Activated CD4-positive, alpha-beta T cell treated with anti-CD3 and anti-CD28 coated beads for 1 hour (primary cell): ENCODE data around the gene KRT86.
"Not testable (repeated sequence)": the region's sequence is repeated elsewhere in the genome, so short reads cannot be mapped to it uniquely, and the experiment has no call there.

Source experiments
- DNase-seq: peaks from one replicate; pipeline ENCODE4 v3.0.0-alpha.2; 2020

The KRT86 gene

DNA sequence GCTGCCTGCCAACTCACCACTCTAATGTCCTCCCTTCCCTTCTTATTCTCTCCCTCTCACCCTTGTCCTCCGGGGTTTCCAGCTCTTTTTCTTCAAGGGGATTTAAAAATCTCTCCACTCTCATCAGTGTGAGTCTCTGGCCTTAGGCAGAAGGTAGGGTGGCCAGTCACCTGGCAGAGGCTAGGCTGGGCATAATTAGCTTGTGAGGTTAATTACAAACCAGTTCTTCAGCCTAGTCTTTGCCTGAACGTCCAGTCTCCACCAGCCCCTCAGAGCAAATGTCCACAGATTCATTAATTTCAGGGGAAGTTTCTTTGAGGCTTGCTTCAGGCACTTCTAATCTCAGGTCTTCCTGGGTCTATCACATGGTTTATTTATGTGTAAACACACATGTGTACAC, 34.7 kb upstream of the KRT86 start:
- DNase-seq: no peak

DNA sequence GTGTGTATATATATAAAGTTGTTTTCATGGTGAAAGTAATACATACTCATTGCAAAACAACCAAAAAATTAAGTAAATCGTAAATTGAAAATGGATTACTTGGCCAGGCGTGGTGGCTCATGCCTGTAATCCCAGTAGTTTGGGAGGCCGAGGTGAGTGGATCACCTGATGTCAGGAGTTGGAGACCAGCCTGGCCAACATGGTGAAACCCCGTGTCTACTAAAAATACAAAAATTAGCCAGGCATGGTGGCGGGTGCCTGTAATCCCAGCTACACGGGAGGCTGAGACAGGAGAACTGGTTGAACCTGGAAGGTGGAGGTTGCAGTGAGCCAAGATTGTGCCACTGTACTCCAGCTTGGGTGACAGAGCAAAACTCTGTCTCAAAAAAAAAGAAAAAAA, 34.2 kb upstream of the KRT86 start:
- DNase-seq: not testable (repeated sequence)

DNA sequence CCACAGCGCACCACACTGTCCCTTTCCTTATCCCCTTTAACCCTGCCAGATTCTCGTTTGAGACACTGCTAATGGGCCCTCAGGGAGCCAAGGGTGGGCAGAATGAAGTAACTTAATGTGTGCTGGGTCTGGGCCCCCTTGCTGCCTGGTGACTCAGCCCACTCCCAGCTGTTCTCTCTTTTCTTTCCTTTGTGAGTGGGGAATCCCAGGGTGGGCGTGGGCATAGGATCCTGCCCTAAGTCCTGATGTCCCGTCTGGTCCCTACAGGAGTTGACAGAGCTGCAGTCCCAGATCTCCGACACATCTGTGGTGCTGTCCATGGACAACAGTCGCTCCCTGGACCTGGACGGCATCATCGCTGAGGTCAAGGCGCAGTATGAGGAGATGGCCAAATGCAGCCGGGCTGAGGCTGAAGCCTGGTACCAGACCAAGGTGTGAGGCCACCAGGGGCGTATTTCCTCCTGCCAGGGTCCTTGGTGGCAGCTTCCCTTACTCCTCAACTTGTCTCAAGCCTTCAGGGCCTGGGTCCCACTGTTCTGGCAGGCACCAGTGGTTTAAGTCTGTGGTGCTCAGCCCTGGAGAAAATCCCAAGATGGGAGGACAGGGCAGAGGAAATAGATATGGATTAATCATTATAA, 33.1 kb upstream of the KRT86 start:
- DNase-seq: no peak

DNA sequence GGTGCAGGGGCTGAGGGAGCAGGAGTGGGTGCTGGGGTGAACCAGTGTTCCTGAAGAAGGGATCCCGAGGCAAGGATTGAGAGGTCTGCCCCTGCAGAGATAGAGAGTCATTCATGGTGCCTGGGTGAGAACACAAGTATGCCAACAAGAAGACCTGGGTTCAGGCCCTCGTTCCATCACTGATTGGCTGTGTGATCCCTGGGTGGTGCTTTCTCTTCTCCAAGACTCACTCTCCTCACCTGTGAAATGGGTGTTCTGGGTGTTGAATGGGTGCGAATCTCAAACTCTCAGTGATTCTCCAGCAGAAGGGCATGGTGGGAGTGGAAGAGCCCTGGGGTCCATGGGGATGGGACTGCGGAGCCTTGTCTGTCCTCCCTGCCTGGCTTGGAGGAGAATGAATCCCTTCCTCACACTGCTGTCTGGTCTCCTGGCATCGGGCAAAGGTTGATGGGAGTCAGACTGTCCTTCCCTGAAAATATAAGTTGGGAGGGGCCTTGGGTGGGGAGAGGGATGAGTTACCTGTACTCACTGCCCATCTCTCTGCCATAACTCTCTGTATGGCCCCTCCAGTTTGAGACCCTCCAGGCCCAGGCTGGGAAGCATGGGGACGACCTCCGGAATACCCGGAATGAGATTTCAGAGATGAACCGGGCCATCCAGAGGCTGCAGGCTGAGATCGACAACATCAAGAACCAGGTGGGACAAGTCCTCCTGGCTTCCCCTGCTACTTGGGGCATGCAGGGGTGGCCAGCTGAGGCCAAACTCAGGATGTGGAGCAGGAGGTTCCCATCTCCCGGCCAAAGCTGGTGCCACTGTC, 31.8 kb upstream of the KRT86 start:
- DNase-seq: no peak

DNA sequence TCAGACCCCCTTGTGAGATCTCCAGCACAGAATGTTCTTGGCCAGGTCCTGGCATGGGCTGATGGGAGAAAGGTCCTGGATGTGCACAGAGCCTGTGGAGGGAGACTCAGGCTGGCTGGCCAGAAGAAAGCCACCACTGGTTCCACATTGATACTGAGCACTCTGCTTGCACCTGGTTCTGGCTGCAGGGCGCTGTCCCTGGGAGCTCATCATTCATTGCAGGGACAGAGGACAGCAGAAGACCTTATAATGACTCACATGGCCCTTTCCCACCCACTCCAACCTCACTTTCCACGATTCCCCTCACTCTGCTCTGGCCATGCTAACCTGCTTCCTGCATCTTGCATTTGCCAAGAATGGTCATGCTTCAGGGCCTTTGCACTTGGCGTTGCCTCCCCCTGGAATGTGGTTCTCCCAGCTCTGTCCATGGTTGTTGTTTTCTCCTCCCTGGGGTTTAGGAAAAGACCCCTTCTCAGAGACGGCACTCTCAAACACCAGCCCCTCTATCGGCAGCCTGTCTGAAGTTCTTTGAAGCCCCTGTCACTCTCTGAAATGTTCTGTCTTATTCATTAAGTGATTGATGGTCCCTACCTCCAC, 31.1 kb upstream of the KRT86 start:
- DNase-seq: no peak

DNA sequence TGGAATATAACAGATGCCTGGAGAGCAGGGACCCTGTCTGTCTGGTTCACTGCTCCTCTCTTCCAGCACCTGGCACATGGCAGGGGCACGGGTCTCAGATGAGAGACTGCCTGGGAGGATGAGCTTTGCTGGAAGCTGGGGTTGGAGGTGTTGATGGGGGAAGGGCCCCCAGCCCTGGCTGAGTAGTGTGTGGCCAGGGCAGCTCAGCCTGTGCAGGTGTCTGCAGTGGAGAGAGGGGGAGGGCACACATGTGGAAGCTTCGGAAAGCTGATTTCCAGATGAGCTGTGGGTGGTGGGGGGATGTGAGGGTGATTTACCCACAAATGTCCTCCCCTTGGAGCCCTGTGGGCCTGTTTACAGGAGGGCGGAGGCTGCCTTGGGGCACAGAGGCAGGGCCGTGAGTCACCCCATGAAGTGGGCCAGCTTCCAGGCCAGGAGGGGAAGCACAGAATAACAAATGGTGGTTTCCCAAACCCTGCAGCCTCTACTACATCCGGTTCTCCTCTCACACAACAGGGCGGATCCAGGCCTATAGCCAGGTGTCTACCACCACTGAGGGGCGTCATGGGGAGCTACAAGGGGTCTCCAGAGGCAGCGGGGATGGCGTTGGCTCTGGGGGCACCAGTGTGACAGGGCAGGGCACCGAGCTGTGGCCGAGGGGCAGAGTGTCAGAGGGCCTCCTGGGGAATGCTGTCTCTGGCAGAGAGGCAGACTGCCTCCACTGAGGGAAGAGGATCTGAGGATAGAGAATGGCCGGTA, 30.4 kb upstream of the KRT86 start:
- DNase-seq: peak; percentile 23

DNA sequence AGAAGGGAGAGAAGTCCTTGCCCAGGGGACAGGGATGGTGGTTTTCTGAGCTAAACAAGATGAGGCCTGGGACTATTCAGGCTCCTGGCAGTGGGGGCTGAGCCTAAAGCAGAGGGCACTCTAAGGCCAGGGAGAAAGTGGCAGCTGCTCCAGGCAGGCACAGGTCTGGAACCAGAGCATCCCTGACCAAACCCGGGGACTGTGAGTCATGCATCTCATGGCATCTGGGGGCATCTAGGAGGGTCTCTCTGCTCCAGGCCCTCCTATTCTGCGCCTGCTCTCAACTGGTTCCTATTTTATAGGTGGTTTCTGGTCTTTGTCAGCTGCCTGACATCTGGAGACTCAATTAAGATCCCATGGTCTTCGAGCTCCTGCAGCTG, 29.8 kb upstream of the KRT86 start:
- no peak for DNase-seq

DNA sequence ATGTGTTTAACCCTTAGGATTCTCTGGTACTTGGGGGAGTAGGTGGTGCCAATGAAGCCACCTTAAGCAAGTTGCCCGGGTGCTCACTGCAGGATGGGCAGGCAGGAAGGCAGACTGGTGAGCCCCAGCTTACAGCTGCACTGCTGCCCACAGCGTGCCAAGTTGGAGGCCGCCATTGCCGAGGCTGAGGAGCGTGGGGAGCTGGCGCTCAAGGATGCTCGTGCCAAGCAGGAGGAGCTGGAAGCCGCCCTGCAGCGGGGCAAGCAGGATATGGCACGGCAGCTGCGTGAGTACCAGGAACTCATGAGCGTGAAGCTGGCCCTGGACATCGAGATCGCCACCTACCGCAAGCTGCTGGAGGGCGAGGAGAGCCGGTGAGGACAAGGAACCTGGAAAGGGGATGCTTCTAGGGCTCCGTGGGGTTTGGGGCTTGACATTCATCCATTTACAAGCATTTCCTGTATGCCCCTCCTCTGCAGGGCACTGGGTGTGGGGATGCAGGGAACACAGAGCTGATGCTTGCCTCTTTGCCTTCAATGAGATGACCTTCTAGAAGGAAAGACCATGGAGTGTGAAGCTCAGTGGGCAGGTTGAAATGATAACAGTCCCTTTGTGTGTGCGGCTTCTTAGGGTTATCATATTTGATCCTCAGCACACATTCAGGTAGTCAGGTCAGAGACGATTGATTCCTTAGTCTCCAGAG, 29.0 kb upstream of the KRT86 start:
- DNase-seq: no peak

DNA sequence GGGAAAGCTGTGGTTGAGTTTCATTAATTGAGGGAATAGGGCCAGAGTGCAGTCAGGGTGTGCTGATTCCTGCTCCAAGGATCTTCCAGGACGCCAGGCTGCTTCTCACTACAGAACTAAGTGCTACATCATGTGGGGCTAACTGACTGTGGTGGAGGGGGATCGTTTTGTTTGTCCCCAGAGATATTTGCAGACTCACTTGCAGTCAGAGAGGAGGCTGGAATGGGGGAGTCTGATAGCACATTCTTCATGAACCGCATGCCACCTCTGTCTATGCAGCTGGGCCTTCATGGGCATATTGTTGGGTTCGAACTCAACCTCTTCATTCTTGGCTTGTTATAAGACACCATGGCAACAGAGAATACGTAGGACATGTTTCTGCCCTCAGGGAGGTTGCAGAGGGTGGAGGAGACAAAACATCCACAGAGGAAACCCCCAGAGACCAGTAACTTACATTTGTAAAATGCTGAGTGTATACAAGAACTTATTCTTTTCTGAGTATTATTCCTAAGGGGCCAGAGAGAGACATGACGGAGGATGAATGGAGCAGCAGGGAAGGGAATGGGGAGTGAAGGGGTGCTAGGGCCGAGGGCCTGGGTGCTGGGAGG, 28.4 kb upstream of the KRT86 start:
- DNase-seq: no peak

DNA sequence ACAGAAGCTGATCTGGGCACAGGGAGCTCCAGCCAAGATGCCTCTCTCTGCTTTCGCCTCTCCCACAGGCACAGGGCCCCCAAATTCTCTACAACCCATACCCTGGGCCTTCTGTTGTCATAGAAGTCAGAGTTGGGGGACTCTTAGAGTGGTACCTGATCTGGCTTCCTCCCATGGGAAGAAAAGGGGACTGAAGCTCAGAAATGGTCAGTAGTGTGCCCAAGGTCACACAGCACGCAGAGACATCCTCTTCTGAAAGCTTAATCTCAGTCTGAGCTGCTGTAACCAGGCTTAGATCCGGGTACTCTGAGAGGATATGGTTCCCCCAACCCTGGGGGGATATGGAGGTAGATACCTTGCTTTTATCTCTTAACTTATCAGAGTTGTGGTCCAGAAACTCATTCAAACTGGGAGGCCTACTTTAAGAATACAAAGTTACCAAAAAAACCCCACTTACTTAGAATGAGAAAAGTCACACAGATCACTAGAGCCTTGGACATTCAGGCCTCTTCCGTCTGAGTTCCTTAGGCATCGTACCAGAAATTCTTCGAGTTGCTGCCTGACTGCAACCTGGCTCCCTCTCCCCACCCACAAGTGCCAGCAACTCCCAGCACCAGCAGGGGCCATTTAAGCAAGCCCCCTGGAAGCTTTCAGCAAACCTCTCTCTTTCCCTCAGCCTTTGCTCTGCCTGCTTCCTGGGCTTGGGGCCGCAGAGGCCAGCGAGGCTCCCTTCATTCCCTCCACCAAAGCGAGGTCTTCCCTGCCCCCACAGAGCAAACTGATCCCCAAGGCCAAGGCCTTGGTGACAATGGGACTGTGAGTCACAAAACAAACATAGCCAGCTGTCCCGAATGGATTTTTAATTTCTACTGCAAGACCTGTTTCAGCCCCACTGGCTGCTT, 27.5 kb upstream of the KRT86 start:
- DNase-seq: no peak

DNA sequence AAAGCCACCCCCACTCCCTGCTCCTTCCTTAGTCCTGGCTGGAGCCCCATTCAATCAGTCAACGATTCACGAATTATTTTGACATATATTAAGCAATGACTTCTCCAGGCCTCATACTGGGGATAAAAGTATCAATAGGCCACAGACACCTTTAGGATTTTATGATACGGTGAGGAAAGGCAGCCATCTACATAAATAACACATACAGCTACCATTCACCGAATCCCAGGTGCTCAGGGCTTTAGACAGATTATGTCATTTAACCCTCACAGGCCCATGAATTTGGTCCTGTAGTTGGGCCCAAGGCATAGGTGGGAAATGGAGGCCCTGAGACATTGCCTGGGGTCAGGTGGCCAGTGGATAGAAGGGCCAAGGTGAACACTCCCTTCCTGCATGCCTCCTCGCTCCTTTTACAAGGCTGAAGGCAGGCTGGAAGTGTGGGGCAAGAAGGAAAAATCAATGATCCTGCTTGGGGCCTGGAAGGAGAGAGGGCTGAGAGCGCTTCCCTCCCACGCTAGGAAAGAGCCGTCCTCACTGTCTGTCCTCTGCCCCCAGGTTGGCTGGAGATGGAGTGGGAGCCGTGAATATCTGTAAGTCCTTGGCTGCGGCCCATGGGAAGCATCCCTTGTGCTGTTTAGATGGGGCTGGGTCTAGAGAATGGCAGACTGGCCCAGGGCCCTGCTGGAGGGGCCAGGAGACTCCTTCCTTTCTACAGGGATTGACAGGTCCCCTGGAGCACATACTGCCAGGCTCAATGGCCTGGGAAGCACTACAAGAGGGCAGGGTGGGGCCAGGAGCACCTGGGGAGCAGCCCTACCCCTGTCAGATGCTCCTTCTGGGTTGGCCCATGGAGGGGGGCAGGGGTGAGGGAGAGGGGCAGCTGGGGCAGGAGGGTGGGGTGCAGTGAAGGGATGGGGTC, 26.6 kb upstream of the KRT86 start:
- DNase-seq: no peak

DNA sequence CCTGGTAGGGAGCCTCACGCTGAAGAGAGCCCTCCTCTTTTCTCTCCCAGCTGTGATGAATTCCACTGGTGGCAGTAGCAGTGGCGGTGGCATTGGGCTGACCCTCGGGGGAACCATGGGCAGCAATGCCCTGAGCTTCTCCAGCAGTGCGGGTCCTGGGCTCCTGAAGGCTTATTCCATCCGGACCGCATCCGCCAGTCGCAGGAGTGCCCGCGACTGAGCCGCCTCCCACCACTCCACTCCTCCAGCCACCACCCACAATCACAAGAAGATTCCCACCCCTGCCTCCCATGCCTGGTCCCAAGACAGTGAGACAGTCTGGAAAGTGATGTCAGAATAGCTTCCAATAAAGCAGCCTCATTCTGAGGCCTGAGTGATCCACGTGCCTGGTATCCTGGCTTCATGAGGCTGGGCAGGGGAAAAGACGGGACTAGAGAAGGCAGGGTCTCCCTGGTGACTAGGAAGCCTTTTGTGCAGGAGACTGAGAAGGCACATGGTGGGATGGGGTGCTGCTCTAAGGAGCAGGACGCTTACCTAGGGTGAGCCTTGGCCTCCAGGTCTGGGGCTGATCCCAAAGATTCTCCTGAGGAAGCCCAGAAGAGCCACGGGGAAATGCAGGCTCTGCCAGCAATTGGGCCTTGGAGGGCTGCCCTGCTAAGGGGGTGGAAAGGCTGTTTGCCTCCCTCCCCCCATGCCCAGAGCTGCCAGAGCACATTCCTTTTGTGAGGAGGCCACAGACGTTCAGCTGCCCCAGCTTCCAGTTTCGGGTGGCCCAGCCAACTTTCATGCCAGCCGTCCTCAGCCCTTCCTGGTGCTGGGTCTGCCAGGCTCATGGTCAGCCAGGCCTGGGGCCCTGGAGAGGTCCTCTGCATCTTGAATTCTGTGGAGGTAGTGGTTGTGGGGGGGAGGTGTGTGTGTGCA, 25.6 kb upstream of the KRT86 start:
- no peak for DNase-seq

DNA sequence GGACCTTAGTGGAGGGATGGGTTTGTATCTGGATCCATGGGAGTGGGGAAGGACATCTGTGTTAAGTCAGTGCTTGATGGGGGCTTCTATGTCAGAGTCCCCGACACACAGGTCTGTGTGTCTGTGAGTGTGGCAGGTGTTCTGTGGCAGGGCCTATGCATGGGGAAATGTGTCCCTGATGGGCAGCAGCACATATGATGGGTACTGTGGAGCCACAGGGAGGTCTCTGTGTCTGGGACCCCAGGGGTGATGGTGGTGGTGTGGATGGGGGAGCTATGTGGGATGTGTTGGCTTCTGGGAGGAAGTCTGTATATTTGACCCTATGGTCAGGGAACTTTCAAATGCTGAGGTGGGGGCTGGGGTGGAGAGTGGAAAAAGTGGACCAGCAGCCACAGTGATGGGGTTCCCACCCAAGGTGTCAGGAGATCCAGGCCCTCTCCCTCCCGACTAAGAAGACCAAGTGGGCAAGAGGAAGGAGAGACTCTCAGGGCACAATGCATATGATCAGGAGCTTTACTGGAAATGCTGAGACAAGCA, 24.9 kb upstream of the KRT86 start:
- DNase-seq: no peak

DNA sequence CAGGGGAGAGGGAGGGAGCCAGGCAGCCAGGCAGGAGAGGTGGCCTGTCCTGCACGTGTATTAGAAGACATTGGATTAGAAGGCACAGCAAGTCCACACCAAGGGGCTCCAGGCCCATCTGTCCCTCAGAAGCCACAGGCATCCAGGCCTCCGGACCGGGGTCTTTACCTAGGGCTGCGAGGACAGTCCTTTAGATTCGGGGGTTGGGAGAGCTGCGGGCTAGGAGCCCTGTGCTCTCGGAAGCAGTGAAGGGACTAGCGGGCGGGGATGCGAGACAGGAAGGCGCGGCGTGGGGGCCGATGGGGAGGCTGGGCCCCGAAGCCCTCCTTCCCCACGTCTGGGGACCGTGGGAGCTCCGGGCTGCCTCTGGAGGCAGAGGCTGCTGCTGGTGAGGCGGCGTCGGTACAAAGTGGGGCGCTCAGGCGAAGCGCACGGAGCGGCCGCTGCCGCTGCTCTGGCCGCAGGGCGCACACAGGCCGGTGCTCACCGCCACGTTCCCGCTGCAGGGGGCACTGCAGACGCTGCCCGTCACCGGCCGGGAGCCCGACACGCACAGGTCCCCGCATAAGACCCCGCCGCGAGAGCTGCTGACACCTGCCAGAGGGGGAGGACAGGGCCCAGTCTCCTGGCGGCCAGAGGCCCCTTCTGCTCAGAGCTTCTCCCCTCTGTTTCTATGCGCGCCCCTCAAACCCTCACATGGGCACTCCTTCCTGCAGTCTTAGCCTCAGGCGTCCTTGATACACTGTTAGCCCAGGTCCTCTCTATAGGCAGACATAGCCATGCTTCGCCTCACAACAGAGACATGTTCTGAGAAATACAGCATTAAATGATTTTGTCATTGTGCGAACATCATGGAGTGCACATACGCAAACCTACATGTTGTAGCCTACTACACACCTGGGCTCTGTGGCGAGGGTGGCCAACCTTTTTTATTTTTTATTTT, 24.1 kb upstream of the KRT86 start:
- no peak for DNase-seq

DNA sequence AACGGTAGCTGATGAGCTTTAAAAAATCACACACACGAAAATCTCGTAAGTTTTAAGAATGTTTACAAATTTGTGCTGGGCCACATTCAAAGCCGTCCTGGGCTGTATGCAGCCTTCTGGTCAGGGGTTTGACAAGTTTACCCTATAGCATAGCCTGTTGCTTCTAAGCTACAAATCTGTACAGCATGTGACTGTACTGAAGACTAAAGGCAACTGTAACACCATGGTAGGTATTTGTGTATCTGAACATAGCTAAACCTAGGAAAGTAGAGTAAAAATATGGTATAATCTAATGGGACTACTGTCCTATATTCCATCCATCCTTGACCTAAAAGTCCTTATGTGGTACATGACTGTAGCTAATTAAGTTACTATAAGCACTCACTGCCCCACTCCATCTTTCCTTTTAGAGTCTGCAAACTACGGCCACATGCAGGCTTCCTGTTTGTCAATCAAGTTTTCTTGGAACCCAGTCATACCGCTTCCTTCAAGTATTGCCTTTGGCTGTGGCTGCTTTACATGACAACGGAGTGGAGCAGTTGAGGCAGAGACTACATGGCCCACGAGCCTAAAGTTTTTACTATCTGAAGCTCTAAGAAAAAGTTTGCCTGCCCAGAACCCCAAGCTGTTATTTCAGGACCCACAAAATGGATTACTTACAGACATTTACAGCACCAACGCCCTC, 22.9 kb upstream of the KRT86 start:
- DNase-seq: no peak

DNA sequence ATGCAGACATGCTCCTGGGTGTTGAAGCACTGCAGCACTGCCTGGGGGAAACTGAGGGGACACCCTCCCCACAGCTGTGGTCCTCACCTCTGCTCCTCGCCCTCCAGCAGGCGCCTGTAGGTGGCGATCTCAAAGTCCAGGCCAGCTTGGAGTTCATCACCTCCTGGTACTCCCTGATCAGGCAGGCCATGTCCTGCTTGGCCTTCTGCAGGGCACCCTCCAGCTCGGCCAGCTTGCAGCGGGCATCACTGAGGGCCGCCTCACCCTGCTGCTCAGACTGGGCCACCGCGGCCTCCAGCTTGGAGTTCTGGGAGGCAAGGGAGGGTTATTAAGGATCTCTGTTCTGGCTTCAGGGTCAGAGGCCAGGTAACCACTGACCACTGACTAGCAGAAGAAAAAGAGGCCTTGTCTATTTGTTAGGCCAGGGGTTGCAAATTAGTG, 22.2 kb upstream of the KRT86 start:
- not testable (repeated sequence) for DNase-seq
